Measurements from ENCODE around the gene GDF11. TPM values are rescaled to one million over a fixed set of nuclear protein-coding genes. Genes with fewer than 3 reads are reported as not detected.

Gene GDF11
- total and polyA plus RNA-seq, 2 of the 4 experiments (the other 2 are of a cell fraction) = 2.7 to 12.9 TPM

- no TSS peak for BruUV-seq (replicated peaks)
- no peak for ATAC-seq (ENCODE audit: low read depth)
- H3K14ac ChIP-seq (replicated peaks; ENCODE audit: low read depth, low read length) = no peak overlapping the region
- H2AK5ac ChIP-seq (ENCODE audit: low read depth, low read length) = no peak overlapping the region
- TF ChIP-seq, protein P1, sequence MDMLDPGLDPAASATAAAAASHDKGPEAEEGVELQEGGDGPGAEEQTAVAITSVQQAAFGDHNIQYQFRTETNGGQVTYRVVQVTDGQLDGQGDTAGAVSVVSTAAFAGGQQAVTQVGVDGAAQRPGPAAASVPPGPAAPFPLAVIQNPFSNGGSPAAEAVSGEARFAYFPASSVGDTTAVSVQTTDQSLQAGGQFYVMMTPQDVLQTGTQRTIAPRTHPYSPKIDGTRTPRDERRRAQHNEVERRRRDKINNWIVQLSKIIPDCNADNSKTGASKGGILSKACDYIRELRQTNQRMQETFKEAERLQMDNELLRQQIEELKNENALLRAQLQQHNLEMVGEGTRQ (IDR thresholded peaks at IDR 0.05; ENCODE audit: low read depth, low read length) = no peak
- no peak for TF ChIP-seq CHD1 (IDR thresholded peaks at IDR 0.05; ENCODE audit: low read depth, low read length)
- no peak for TF ChIP-seq SMC3 (IDR thresholded peaks at IDR 0.05; ENCODE audit: low read depth, low read length)
- no peak for TF ChIP-seq CEBPB (IDR thresholded peaks at IDR 0.05; ENCODE audit: low read depth, low read length)
- no peak for TF ChIP-seq RCOR1 (IDR thresholded peaks at IDR 0.05; ENCODE audit: insufficient replicate concordance, low read length)
- no peak for TF ChIP-seq MXI1 (IDR thresholded peaks at IDR 0.05; ENCODE audit: borderline replicate concordance, low read depth, low read length)
- no peak for TF ChIP-seq MAFK (IDR thresholded peaks at IDR 0.05; ENCODE audit: low read depth, low read length)
- TF ChIP-seq MAZ (IDR thresholded peaks at IDR 0.05; ENCODE audit: borderline replicate concordance, low read depth, low read length) = no peak
- no peak for TF ChIP-seq RFX5 (IDR thresholded peaks at IDR 0.05; ENCODE audit: low read depth, low read length)
- H3K27ac ChIP-seq (ENCODE audit: insufficient read depth, low read length) = no peak overlapping the region
- no peaks in the 10 kb centered on the region for H3K36me3 ChIP-seq (ENCODE audit: control insufficient read depth, insufficient read depth, low read length)
- H3K79me1 ChIP-seq (ENCODE audit: low read depth in 1 of 2, low read length in 2 of 2) = no peaks in the 10 kb centered on the region
- peaks cover 25% of the 10 kb centered on the region for H3K27me3 ChIP-seq (ENCODE audit: control insufficient read depth, insufficient read depth, low read length)
- H3K9ac ChIP-seq (ENCODE audit: low read depth, low read length) = no peak overlapping the region
- H3K56ac ChIP-seq (ENCODE audit: extremely low read depth, insufficient read depth, low read length) = no peak overlapping the region
- dilution Hi-C loops (cut with HindIII; ENCODE audit: low sequenced_read_pairs, unreplicated experiment) (no loop called here), intact Hi-C loops (cut with micrococcal nuclease) (no loop called here), in situ Hi-C loops (cut with MboI; ENCODE audit: low sequenced_read_pairs) (no loop called here)
- H2BK120ac ChIP-seq (ENCODE audit: low read depth, low read length) = no peak overlapping the region
- no peak overlapping the region for H3K23ac ChIP-seq (ENCODE audit: low read depth, low read length)
- H3K9me3 ChIP-seq (ENCODE audit: control insufficient read depth, insufficient read depth, low read length) = no peaks in the 10 kb centered on the region
- peak overlapping the region; percentile 91 for H2AFZ ChIP-seq (replicated peaks; ENCODE audit: low read length, poor library complexity)
- no peaks in the 10 kb centered on the region; the same call in 1 of the 2 replicates for H3K9me1 ChIP-seq (ENCODE audit: insufficient read depth, low read length)
- no CpG with 5 or more reads among the region's 2 CpGs for WGBS, 2 experiments (ENCODE audit: extremely low coverage in 2 of 2, insufficient read length in 1 of 2)
- peak overlapping the region; percentile 74; the same call in 1 of the 2 replicates for H3K4me3 ChIP-seq (ENCODE audit: insufficient read depth, low read depth, low read length)
- no peak overlapping the region for H2BK5ac ChIP-seq (ENCODE audit: low read depth, low read length, poor library complexity, severe bottlenecking)
- H2BK20ac ChIP-seq (ENCODE audit: low read depth, low read length) = no peak overlapping the region
- H3K4me2 ChIP-seq (ENCODE audit: low read depth, low read length) = peak overlapping the region; percentile 84; the same call in 1 of the 2 replicates
- 0 out of 2 replicates have a peak, but pooled peaks cover 2% of the 10 kb centered on the region for H3K4me1 ChIP-seq (ENCODE audit: control insufficient read depth, insufficient read depth, low read length)
- ChIA-PET POLR2A (ENCODE audit: unreplicated experiment) (no interaction called here), CTCF (no interaction called here)
- H2BK15ac ChIP-seq (ENCODE audit: low read depth, low read length) = no peak overlapping the region
- H4K5ac ChIP-seq (ENCODE audit: low read depth, low read length) = no peak overlapping the region
- no peak for DNase-seq
- no peak overlapping the region for H2AK9ac ChIP-seq (replicated peaks; ENCODE audit: low read depth, low read length, poor library complexity)
- no peak overlapping the region for H3K18ac ChIP-seq (ENCODE audit: low read depth, low read length)
- H3K4ac ChIP-seq (ENCODE audit: low read depth, low read length) = no peak overlapping the region
- H4K8ac ChIP-seq (ENCODE audit: low read depth in 2 of 2, low read length in 2 of 2) = no peak overlapping the region
- no peak overlapping the region for H4K91ac ChIP-seq (ENCODE audit: insufficient read depth, low read depth, low read length)
- no peaks in the 10 kb centered on the region for H4K20me1 ChIP-seq (ENCODE audit: insufficient read depth, low read length)
Observed at GRCh38 chr12:55706568-55707218, 36.2 kb upstream of the GDF11 start.

Data from IMR-90 (cell line).